ENCODE data around the gene PIGS.

Gene PIGS

DNA sequence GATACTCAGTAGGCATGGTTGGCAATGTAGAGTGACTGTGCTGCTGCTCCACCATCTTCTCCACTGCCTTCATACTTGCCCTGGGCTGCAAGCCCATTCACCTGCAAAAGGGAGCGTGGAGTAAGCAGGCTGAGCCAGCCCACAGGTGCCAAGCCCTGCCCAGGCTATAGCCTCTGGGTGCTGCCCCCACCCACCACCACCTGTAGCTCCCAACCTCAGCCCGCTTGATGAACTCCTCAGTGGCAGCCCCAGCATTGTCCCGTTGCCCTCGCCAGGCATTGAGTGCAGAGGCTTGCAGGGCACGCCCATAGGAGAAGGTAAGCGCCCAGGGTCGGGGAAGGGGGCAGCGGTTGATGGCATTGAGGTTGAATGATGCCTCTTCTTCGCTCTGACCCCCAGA lies 2.2 kb upstream of the PIGS start:
- H3K4me3 ChIP-seq (ENCODE audit: low read depth, low read length): no peak overlapping the region
- TF ChIP-seq, protein P1, sequence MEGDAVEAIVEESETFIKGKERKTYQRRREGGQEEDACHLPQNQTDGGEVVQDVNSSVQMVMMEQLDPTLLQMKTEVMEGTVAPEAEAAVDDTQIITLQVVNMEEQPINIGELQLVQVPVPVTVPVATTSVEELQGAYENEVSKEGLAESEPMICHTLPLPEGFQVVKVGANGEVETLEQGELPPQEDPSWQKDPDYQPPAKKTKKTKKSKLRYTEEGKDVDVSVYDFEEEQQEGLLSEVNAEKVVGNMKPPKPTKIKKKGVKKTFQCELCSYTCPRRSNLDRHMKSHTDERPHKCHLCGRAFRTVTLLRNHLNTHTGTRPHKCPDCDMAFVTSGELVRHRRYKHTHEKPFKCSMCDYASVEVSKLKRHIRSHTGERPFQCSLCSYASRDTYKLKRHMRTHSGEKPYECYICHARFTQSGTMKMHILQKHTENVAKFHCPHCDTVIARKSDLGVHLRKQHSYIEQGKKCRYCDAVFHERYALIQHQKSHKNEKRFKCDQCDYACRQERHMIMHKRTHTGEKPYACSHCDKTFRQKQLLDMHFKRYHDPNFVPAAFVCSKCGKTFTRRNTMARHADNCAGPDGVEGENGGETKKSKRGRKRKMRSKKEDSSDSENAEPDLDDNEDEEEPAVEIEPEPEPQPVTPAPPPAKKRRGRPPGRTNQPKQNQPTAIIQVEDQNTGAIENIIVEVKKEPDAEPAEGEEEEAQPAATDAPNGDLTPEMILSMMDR (IDR thresholded peaks at IDR 0.05; ENCODE audit: low read depth, low read length): no peak

GRCh38 chr17:28573040-28573380 lies 1.7 kb upstream of the PIGS start:
- H3K4me3 ChIP-seq (ENCODE audit: low read depth, low read length): no peak overlapping the region
- TF ChIP-seq, protein P1 (IDR thresholded peaks at IDR 0.05; ENCODE audit: low read depth, low read length): no peak

DNA sequence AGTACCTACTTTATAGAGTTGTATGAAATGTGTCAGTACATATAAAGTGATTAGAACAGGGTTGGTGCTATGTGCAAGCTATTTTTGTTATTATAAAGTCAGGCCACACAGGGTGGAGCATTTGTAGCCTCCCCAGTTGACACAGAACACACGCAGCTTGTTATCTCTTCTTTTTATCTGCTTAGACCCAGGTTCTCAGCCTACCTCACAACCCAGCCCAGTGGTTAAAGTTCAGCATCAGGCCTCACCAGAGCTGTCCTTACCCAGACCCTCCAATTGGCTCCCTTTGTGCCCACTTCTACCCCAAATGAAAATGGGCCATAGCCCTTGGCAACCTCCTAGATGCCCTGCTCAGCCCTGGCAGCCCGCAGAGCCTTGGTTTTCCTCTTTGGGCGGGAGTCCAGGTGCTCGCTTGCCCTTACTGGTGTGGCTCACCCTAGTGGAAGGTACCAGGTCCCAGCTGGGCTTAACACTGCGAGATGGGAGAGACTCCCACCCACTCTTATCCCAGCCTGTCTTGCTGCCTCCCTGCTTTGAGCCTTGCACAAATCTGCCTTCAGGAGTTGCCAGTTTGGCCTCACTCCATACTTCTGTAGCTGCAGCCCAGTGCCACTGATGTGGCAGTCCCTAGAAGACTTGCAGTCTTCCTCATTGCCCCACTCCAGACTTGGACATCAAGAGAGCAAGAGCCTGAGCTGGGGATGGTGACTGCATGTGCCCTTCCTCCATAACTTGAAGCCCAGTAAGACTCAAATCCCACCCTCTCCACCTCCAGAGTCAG lies 1.1 kb upstream of the PIGS start:
- no peak overlapping the region; the same call in 1 of the 2 replicates for H3K4me3 ChIP-seq (ENCODE audit: low read depth, low read length)
- TF ChIP-seq, protein P1 (IDR thresholded peaks at IDR 0.05; ENCODE audit: low read depth, low read length): no peak

GRCh38 chr17:28570716-28571360 lies 486 bp downstream of the PIGS start:
- peak overlapping the region; percentile 95 for H3K4me3 ChIP-seq (ENCODE audit: low read depth, low read length)
- TF ChIP-seq, protein P1 (IDR thresholded peaks at IDR 0.05; ENCODE audit: low read depth, low read length): no peak

DNA sequence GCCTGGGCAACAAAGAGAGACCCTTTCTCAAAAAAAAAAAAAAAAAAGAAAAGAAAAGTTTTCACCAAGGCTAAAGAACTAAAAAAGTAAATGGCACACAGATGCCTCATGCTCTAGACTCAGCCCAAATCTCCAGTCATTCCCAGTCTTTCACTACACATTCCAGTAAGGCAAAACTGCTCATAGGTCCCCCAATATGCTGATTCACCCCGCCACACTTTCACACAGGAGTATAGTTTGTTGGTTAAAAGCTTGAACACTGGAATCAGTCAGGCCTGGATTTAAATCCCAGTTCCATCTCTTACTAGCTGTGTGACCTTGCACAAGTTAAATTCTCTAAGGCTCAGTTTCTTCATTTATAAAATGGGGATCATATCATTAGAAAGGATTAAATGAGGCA lies 1.9 kb downstream of the PIGS start:
- H3K4me3 ChIP-seq (ENCODE audit: low read depth, low read length): no peak overlapping the region

DNA sequence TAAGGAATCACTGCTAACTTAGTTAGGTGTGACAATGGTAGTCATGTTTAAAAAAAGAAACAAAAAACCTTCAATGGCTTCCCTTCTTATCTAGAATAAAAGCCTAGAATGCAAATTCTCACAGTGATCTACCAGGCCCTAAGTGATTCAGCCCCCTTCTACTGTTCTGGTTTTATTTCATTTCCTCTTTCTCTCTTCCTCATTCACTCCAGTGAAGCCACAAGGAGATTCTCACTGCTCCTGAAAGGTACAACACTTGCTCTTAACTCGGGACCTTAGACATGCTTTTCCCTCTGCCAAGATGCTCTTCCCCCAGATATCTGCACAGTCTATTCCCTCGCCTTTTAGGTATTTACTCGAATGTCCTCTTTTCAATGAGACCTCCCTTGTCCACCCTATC lies 3.7 kb downstream of the PIGS start:
- TF ChIP-seq, protein P1 (IDR thresholded peaks at IDR 0.05; ENCODE audit: low read depth, low read length): no peak
- no peak overlapping the region for H3K4me3 ChIP-seq (ENCODE audit: low read depth, low read length)

More for the DNA sequence above, 1.9 kb downstream of the PIGS start:
- TF ChIP-seq, protein P1 (IDR thresholded peaks at IDR 0.05; ENCODE audit: low read depth, low read length): no peak

GRCh38 chr17:28563475-28563874 lies 7.8 kb downstream of the PIGS start:
- no peak overlapping the region for H3K4me3 ChIP-seq (ENCODE audit: low read depth, low read length)
- TF ChIP-seq, protein P1 (IDR thresholded peaks at IDR 0.05; ENCODE audit: low read depth, low read length): no peak
